Fibroblast of lung (primary cell): Measurements from ENCODE around the gene MAP3K4. TPM values are rescaled to one million over a fixed set of nuclear protein-coding genes. Genes with fewer than 3 reads are reported as not detected.

Experiments
- DNase-seq, 2 donors: peaks; one replicate each; pipeline versions ENCODE4 v3.0.0 to v3.0.0-alpha.2; 2010; ENCODE audit warnings: low read depth in 2 of 2
- H2AFZ ChIP-seq: 2 replicates; pipeline ENCODE4 v1.5.1; 2012; ENCODE audit warnings: low read length, control low read depth, inconsistent platforms
- H3K27ac ChIP-seq: 2 replicates; pipeline ENCODE4 v1.5.1; 2011; ENCODE audit warnings: low read length, control low read depth; ENCODE audit not compliant: insufficient read depth
- H3K27me3 ChIP-seq: 2 replicates; pipeline ENCODE4 v1.5.1; 2011; ENCODE audit warnings: mild to moderate bottlenecking, low read length; ENCODE audit not compliant: control insufficient read depth, insufficient read depth
- H3K36me3 ChIP-seq: 2 replicates; pipeline ENCODE4 v1.5.1; 2011; ENCODE audit warnings: low read length; ENCODE audit not compliant: control insufficient read depth, insufficient read depth
- H3K4me1 ChIP-seq: 2 replicates; pipeline ENCODE4 v1.5.1; 2011; ENCODE audit warnings: low read length; ENCODE audit not compliant: control insufficient read depth, insufficient read depth; ENCODE audit errors: extremely low read depth
- H3K4me2 ChIP-seq: 2 replicates; pipeline ENCODE4 v1.5.1; 2011; ENCODE audit warnings: low read length, control low read depth; ENCODE audit not compliant: insufficient read depth; ENCODE audit errors: extremely low read depth
- H3K4me3 ChIP-seq, 4 experiments: fragments of 200-600 bp in 1 of 4; sonication (generic) in 1 of 4; replicated peaks in 1 of 4; 2 replicates each; pipeline ENCODE4 v1.5.1; 2011 to 2016; ENCODE audit warnings: low read length in 4 of 4, low read depth in 3 of 4, mild to moderate bottlenecking in 3 of 4, control low read depth in 2 of 4, inconsistent platforms in 1 of 4, mixed read lengths in 1 of 4; ENCODE audit not compliant: insufficient read depth in 1 of 4; ENCODE audit errors: control extremely low read depth in 1 of 4
- H3K79me2 ChIP-seq: 2 replicates; pipeline ENCODE4 v1.5.1; 2012; ENCODE audit warnings: mild to moderate bottlenecking, low read length, inconsistent platforms; ENCODE audit not compliant: control insufficient read depth, insufficient read depth
- H3K9ac ChIP-seq: 2 replicates; pipeline ENCODE4 v1.5.1; 2011; ENCODE audit warnings: mild to moderate bottlenecking, low read length, control low read depth; ENCODE audit not compliant: insufficient read depth
- H3K9me3 ChIP-seq: 2 replicates; pipeline ENCODE4 v1.5.1; 2012; ENCODE audit warnings: low read depth, low read length; ENCODE audit not compliant: control insufficient read depth, insufficient read depth
- H4K20me1 ChIP-seq: 2 replicates; pipeline ENCODE4 v1.5.1; 2011; ENCODE audit warnings: low read length; ENCODE audit not compliant: control insufficient read depth, insufficient read depth; ENCODE audit errors: extremely low read depth
- CTCF ChIP-seq, 2 donors: IDR thresholded peaks in 1 of 2; conservative IDR thresholded peaks in 1 of 2; 1 replicate in 1 of 2; 2 replicates in 1 of 2; pipeline ENCODE4 v1.5.1; 2011 to 2012; ENCODE audit warnings: low read length in 2 of 2, control low read depth in 1 of 2, inconsistent platforms in 1 of 2, low read depth in 1 of 2, mild to moderate bottlenecking in 1 of 2
- EZH2 ChIP-seq: IDR thresholded peaks from 2 replicates; pipeline ENCODE4 v1.5.1; 2012; ENCODE audit warnings: low read length, control low read depth, mild to moderate bottlenecking; ENCODE audit errors: missing control alignments
- polyA plus RNA-seq, 2 donors: library from polyadenylated mRNA; depleted of rRNA in 1 of 2; stranded (reverse) in 1 of 2; unstranded in 1 of 2; fragments of >200 nt; gene quantifications; 2 replicates each; pipeline ENCODE4 v1.2.1, GENCODE V29; 2011 to 2012; ENCODE audit warnings: missing spikeins in 1 of 2
- total RNA-seq: library from RNA; depleted of rRNA; stranded (reverse); fragments of >200 nt; gene quantifications from 2 replicates; pipeline ENCODE4 v1.2.1, GENCODE V29; 2014

MAP3K4 gene
- total and polyA plus RNA-seq, 2 donors (not counting 1 experiment from before 2014, with no cell fraction given): 9.1 to 44.4 TPM

DNA sequence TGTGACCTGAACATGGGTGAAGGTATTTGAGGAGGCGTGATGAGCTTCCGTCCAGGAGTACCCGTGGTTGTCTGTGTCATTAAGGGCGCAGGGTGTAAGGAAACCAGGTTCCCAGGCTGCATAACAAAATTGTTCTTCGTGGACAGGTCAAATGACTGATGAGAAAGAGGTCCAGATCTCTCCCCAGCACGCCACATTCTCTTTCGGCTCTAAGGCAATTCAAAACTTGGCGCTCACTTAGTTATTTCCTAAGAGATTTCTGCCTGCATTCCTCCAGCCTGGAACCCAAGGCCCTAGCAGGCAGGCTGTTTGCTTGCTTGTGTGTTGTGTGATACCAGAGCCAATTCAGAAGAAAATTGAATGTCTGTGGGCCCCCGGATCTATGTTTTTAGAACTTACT lies 142.4 kb downstream of the MAP3K4 start:
- TF ChIP-seq CTCF (conservative IDR thresholded peaks at IDR 0.05 in 1 of 2, IDR thresholded peaks at IDR 0.05 in 1 of 2; ENCODE audit: low read depth in 1 of 2, low read length in 2 of 2): no peak
- no peak for TF ChIP-seq EZH2
- Histone ChIP-seq H2AFZ (no peak overlapping the region), H4K20me1 (no peaks in the 10 kb centered on the region), H3K9me3 (no peaks in the 10 kb centered on the region), H3K79me2 (no peaks in the 10 kb centered on the region), H3K9ac (no peak overlapping the region), H3K27me3 (no peaks in the 10 kb centered on the region), H3K36me3 (peaks cover 3% of the 10 kb centered on the region), H3K27ac (no peak overlapping the region), H3K4me1 (no peaks in the 10 kb centered on the region), H3K4me3 (no peak overlapping the region), H3K4me2 (no peak overlapping the region)
- DNase-seq: peak in 1 of 2 donors; percentile 31

DNA sequence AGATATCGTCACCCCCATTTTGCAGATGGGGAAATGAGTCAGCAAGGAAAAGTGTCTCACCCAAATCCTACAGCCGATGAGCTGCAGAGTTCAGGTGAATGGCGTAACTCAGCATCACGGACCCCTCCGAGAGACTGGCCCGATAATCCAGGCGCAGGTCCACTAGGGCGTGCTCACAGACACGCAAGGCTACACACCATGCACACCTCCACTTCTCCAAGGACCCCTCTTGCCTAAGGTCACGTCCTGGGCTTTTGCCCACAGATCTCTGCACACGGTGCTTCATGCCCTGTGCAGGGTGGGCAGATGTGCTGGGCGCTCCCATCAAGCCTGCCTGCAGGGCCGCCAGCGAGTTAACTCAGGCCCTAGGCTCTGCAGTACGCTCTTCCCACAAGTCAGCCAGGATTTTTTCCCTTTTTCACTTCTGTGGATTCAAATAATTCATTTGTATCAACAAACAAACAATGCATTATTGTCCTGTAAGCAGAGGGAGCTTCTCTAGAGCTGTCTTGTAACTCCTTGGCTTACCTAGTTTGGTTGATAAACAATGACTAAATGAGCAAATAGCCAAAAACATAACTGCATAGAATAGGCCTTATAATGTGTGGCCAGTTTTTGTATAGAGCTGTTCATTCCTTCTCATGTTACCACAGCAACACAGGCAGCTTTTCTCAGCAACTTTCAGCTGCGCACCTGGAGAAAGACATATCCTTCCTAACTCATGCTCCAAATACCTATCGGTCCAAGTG lies 143.2 kb downstream of the MAP3K4 start:
- Histone ChIP-seq H3K4me3 (no peak overlapping the region), H3K4me1 (no peaks in the 10 kb centered on the region), H3K36me3 (peaks cover 3% of the 10 kb centered on the region), H3K9me3 (no peaks in the 10 kb centered on the region), H3K27me3 (no peaks in the 10 kb centered on the region), H3K27ac (no peak overlapping the region), H3K79me2 (no peaks in the 10 kb centered on the region), H2AFZ (no peak overlapping the region), H3K9ac (no peak overlapping the region), H4K20me1 (no peaks in the 10 kb centered on the region), H3K4me2 (no peak overlapping the region)
- TF ChIP-seq CTCF (conservative IDR thresholded peaks at IDR 0.05 in 1 of 2, IDR thresholded peaks at IDR 0.05 in 1 of 2; ENCODE audit: low read depth in 1 of 2, low read length in 2 of 2) (no peak), EZH2 (no peak)
- no peak for DNase-seq

GRCh38 chr6:161135695-161136591 lies 144.4 kb downstream of the MAP3K4 start:
- Histone ChIP-seq H2AFZ (no peak overlapping the region), H3K27ac (no peak overlapping the region), H3K36me3 (peaks cover 2% of the 10 kb centered on the region), H3K9me3 (no peaks in the 10 kb centered on the region), H3K4me2 (no peak overlapping the region), H3K9ac (no peak overlapping the region), H3K4me3 (no peak overlapping the region), H3K27me3 (no peaks in the 10 kb centered on the region), H3K79me2 (no peaks in the 10 kb centered on the region), H3K4me1 (no peaks in the 10 kb centered on the region), H4K20me1 (no peaks in the 10 kb centered on the region)
- DNase-seq: no peak
- TF ChIP-seq CTCF (conservative IDR thresholded peaks at IDR 0.05 in 1 of 2, IDR thresholded peaks at IDR 0.05 in 1 of 2; ENCODE audit: low read depth in 1 of 2, low read length in 2 of 2) (no peak), EZH2 (no peak)
